Measurements from ENCODE around the gene ENTR1.

- TF ChIP-seq CTCF (IDR thresholded peaks at IDR 0.05; ENCODE audit: low read length) (no peak), EZH2 (optimal IDR thresholded peaks at IDR 0.05; ENCODE audit: low read depth, low read length) (no peak), EZH2phosphoT487 (IDR thresholded peaks at IDR 0.05; ENCODE audit: low read length) (no peak)
Measured at GRCh38 chr9:136386018-136386417, 24.4 kb downstream of the ENTR1 start.
